Kidney tubule cell (primary cell): ENCODE data around the gene ARHGDIA.
"Not testable (repeated sequence)": the region's sequence is repeated elsewhere in the genome, so short reads cannot be mapped to it uniquely, and the experiment has no call there.

Experiments used
- DNase-seq: peaks from one replicate; pipeline ENCODE4 v3.0.0-alpha.2; 2018; ENCODE audit warnings: low spot score

ARHGDIA gene

GRCh38 chr17:81842725-81843504 lies 28.2 kb downstream of the ARHGDIA start:
- no peak for DNase-seq

- no peak for DNase-seq
These were observed 28.8 kb downstream of the ARHGDIA start for GRCh38 chr17:81842378-81842724.

- no peak for DNase-seq
These were observed 29.3 kb downstream of the ARHGDIA start for GRCh38 chr17:81841866-81842265.

GRCh38 chr17:81840826-81841778 lies 30.0 kb downstream of the ARHGDIA start:
- no peak for DNase-seq

GRCh38 chr17:81840059-81840458 lies 31.1 kb downstream of the ARHGDIA start:
- not testable (repeated sequence) for DNase-seq

- no peak for DNase-seq
These were observed 31.8 kb downstream of the ARHGDIA start for GRCh38 chr17:81839301-81839700.

- no peak for DNase-seq
These were observed 32.3 kb downstream of the ARHGDIA start for GRCh38 chr17:81838753-81839255.

- no peak for DNase-seq
These were observed 33.5 kb downstream of the ARHGDIA start for GRCh38 chr17:81837641-81838040.

GRCh38 chr17:81834831-81835267 lies 36.3 kb downstream of the ARHGDIA start, which contains the start of gene PPP1R27:
Gene PPP1R27 (minus strand): TSS chr17:81835050. CDS start chr17:81834953, 97 bp downstream.
- DNase-seq: no peak

- DNase-seq: no peak
These were observed 37.0 kb downstream of the ARHGDIA start for GRCh38 chr17:81833921-81834830.

GRCh38 chr17:81833160-81833920 lies 37.8 kb downstream of the ARHGDIA start, which contains the start of gene MCRIP1:
Gene MCRIP1 (minus strand): TSS chr17:81833291. CDS start chr17:81824506, 8,785 bp downstream.
- DNase-seq: peak; percentile 96

GRCh38 chr17:81832608-81833159 lies 38.5 kb downstream of the ARHGDIA start:
- DNase-seq: peak; percentile 32

GRCh38 chr17:81831957-81832607 lies 39.1 kb downstream of the ARHGDIA start:
- DNase-seq: peak; percentile 59

- DNase-seq: no peak
These were observed 39.6 kb downstream of the ARHGDIA start for GRCh38 chr17:81831563-81831956.

- no peak for DNase-seq
These were observed 41.3 kb downstream of the ARHGDIA start for GRCh38 chr17:81829858-81830257.

GRCh38 chr17:81828656-81829055 lies 42.5 kb downstream of the ARHGDIA start:
- DNase-seq: no peak

GRCh38 chr17:81825841-81826466 lies 45.2 kb downstream of the ARHGDIA start:
- no peak for DNase-seq

- no peak for DNase-seq
These were observed 46.5 kb downstream of the ARHGDIA start for GRCh38 chr17:81824595-81824994.

- no peak for DNase-seq
These were observed 47.2 kb downstream of the ARHGDIA start for GRCh38 chr17:81823820-81824550.
